PC-3 (cell line): Measurements from ENCODE around the gene WSCD2. TPM values are rescaled to one million over a fixed set of nuclear protein-coding genes. Genes with fewer than 3 reads are reported as not detected.

Experiments used
- ATAC-seq: fragments of 200-7000 bp; cut with Tn5 transposase; 2 replicates; pipeline ENCODE4 v1.9.1; 2020; ENCODE audit warnings: mild to moderate bottlenecking, moderate library complexity
- BruUV-seq: library from RNA; stranded (reverse); fragments of 400-500 nt; replicated peaks from 2 replicates; lab custom pipeline; 2021; lab: Mats Ljungman, UMichigan
- CTCF ChIA-PET: fragments of 300-600 bp; sonication (Branson Sonifier 250); formaldehyde crosslinking; loops from one replicate; lab custom pipeline; 2022; ENCODE audit warnings: antibody characterized with exemption; lab: Charles Lee
- POLR2A ChIA-PET: fragments of 300-600 bp; sonication (Branson Sonifier 250); formaldehyde crosslinking; loops from one replicate; lab custom pipeline; 2022; ENCODE audit warnings: antibody characterized with exemption; ENCODE audit not compliant: unreplicated experiment; lab: Charles Lee
- DNase-seq: peaks from one replicate; pipeline ENCODE4 v3.0.0-alpha.2; 2015
- H2AFZ ChIP-seq: fragments of 300-600 bp; sonication (generic); 2 replicates; pipeline ENCODE4 v1.6.0; 2016; ENCODE audit warnings: antibody characterized with exemption, low read length
- H3F3A ChIP-seq: fragments of 300-600 bp; sonication (generic); one replicate; pipeline ENCODE4 v1.6.0; 2017; ENCODE audit warnings: antibody characterized with exemption, low read length, control low read depth, mild to moderate bottlenecking; ENCODE audit not compliant: unreplicated experiment
- H3K27ac ChIP-seq: fragments of 300-600 bp; sonication (generic); 2 replicates; pipeline ENCODE4 v1.5.1; 2016; ENCODE audit warnings: mild to moderate bottlenecking, low read length
- H3K27me3 ChIP-seq: fragments of 300-600 bp; sonication (generic); 2 replicates; pipeline ENCODE4 v1.6.1; 2016; ENCODE audit warnings: low read length, mixed read lengths
- H3K36me3 ChIP-seq: fragments of 300-600 bp; sonication (generic); 2 replicates; pipeline ENCODE4 v1.6.1; 2016; ENCODE audit warnings: low read depth, mixed run types, low read length, mixed read lengths
- H3K4me1 ChIP-seq: fragments of 300-600 bp; sonication (generic); 2 replicates; pipeline ENCODE4 v1.5.1; 2016; ENCODE audit warnings: low read length; ENCODE audit not compliant: insufficient read depth
- H3K4me2 ChIP-seq: fragments of 300-600 bp; sonication (generic); 2 replicates; pipeline ENCODE4 v1.6.0; 2016; ENCODE audit warnings: low read length
- H3K4me3 ChIP-seq: fragments of 300-600 bp; sonication (generic); 2 replicates; pipeline ENCODE4 v1.5.1; 2016; ENCODE audit warnings: mild to moderate bottlenecking, low read length, mixed read lengths
- H3K79me2 ChIP-seq: fragments of 300-600 bp; sonication (generic); 2 replicates; pipeline ENCODE4 v1.6.1; 2017; ENCODE audit warnings: low read length, mixed read lengths
- H3K9ac ChIP-seq: fragments of 300-600 bp; sonication (generic); 2 replicates; pipeline ENCODE4 v1.6.0; 2016; ENCODE audit warnings: mild to moderate bottlenecking, low read length
- H3K9me2 ChIP-seq: fragments of 300-600 bp; sonication (generic); replicated peaks from 2 replicates; pipeline ENCODE4 v1.6.1; 2016; ENCODE audit warnings: mixed run types, low read length, mixed read lengths
- H3K9me3 ChIP-seq: fragments of 300-600 bp; sonication (generic); 2 replicates; pipeline ENCODE4 v1.6.1; 2016; ENCODE audit warnings: low read length, mixed read lengths
- H4K20me1 ChIP-seq: fragments of 300-600 bp; sonication (generic); 2 replicates; pipeline ENCODE4 v1.6.1; 2016; ENCODE audit warnings: low read length, mixed read lengths
- EZH2 ChIP-seq: fragments of 300-600 bp; sonication (generic); IDR thresholded peaks from one replicate; pipeline ENCODE4 v1.6.1; 2017; ENCODE audit warnings: antibody characterized with exemption, mild to moderate bottlenecking, low read length; ENCODE audit not compliant: unreplicated experiment
- EZH2phosphoT487 ChIP-seq: fragments of 300-600 bp; sonication (generic); IDR thresholded peaks from 2 replicates; pipeline ENCODE4 v1.6.1; 2018; ENCODE audit warnings: mild to moderate bottlenecking, antibody characterized with exemption, low read length, borderline replicate concordance
- intact Hi-C: fragments of 100-400 bp; cut with micrococcal nuclease; formaldehyde crosslinking; loops from 2 replicates; pipeline ENCODE4 v1.9.0; 2023
- total RNA-seq: library from RNA; depleted of rRNA; stranded (reverse); fragments of >200 nt; gene quantifications from 2 replicates; pipeline ENCODE4 v1.2.3, GENCODE V29; 2014
- TF ChIP-seq, protein P1 (sequence below): fragments of 300-600 bp; sonication (generic); conservative IDR thresholded peaks from 2 replicates; pipeline ENCODE4 v1.5.1; 2017; ENCODE audit warnings: antibody characterized with exemption, low read depth, mild to moderate bottlenecking, low read length

Gene WSCD2
- total RNA-seq, 1 experiment from 2014 or later = not detected

- H3K4me3 ChIP-seq = no peak overlapping the region
Observed at GRCh38 chr12:108282160-108282559, 153.1 kb downstream of the WSCD2 start.

GRCh38 chr12:108282676-108283075 lies 153.6 kb downstream of the WSCD2 start:
- intact Hi-C loops = no loop called here
- Histone ChIP-seq H3K9me2 (no peaks in the 10 kb centered on the region), H3K4me2 (no peak overlapping the region), H3F3A (no peaks in the 10 kb centered on the region), H3K79me2 (no peaks in the 10 kb centered on the region), H3K27ac (no peak overlapping the region), H3K36me3 (no peaks in the 10 kb centered on the region), H4K20me1 (no peaks in the 10 kb centered on the region), H3K27me3 (peaks cover 65% of the 10 kb centered on the region), H3K4me3 (no peak overlapping the region), H3K9ac (no peak overlapping the region), H2AFZ (no peak overlapping the region), H3K4me1 (no peaks in the 10 kb centered on the region), H3K9me3 (no peaks in the 10 kb centered on the region)
- DNase-seq (no peak), ATAC-seq (no peak)
- TF ChIP-seq EZH2 = no peak
- TF ChIP-seq, protein P1, sequence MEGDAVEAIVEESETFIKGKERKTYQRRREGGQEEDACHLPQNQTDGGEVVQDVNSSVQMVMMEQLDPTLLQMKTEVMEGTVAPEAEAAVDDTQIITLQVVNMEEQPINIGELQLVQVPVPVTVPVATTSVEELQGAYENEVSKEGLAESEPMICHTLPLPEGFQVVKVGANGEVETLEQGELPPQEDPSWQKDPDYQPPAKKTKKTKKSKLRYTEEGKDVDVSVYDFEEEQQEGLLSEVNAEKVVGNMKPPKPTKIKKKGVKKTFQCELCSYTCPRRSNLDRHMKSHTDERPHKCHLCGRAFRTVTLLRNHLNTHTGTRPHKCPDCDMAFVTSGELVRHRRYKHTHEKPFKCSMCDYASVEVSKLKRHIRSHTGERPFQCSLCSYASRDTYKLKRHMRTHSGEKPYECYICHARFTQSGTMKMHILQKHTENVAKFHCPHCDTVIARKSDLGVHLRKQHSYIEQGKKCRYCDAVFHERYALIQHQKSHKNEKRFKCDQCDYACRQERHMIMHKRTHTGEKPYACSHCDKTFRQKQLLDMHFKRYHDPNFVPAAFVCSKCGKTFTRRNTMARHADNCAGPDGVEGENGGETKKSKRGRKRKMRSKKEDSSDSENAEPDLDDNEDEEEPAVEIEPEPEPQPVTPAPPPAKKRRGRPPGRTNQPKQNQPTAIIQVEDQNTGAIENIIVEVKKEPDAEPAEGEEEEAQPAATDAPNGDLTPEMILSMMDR = no peak
- TF ChIP-seq EZH2phosphoT487 = no peak
- no TSS peak for BruUV-seq
- ChIA-PET CTCF (no interaction called here), POLR2A (no interaction called here)

More at GRCh38 chr12:108282160-108282559, 153.1 kb downstream of the WSCD2 start:
- ChIA-PET CTCF (no interaction called here), POLR2A (no interaction called here)
- Histone ChIP-seq H3K27me3 (peaks cover 65% of the 10 kb centered on the region), H3K9me2 (no peaks in the 10 kb centered on the region), H3K4me2 (no peak overlapping the region), H3K4me1 (no peaks in the 10 kb centered on the region), H3K9me3 (no peaks in the 10 kb centered on the region), H3K36me3 (no peaks in the 10 kb centered on the region), H3K79me2 (no peaks in the 10 kb centered on the region), H3F3A (no peaks in the 10 kb centered on the region), H2AFZ (no peak overlapping the region), H3K9ac (no peak overlapping the region), H3K27ac (no peak overlapping the region), H4K20me1 (no peaks in the 10 kb centered on the region)
- TF ChIP-seq, protein P1 = no peak
- no peak for TF ChIP-seq EZH2
- no peak for TF ChIP-seq EZH2phosphoT487
- no TSS peak for BruUV-seq
- no peak for ATAC-seq
- no peak for DNase-seq
- intact Hi-C loops = no loop called here

DNA sequence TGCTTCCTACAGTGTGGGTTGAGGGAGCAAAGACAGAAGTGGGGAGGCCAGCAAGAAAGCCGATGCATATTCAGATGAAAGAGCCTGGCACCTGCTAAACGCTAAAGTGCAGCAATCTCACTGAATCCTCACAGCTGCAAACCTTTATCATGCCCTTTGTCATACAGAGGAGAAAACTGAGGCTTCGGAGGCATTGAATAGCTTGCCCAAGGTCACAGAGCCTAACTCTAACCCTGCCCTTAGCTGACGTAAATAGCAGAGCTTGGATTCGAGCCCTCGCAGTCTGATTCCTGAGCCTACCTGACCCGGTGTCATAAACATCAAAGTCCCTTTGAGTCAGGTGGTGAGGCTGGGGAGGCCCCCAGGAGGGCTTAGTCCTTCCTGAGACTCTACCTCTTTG lies 155.1 kb downstream of the WSCD2 start:
- Histone ChIP-seq H3K9me2 (no peaks in the 10 kb centered on the region), H3F3A (no peaks in the 10 kb centered on the region), H3K79me2 (no peaks in the 10 kb centered on the region), H3K9ac (no peak overlapping the region), H3K36me3 (no peaks in the 10 kb centered on the region), H3K4me3 (no peak overlapping the region), H3K9me3 (no peaks in the 10 kb centered on the region), H4K20me1 (no peaks in the 10 kb centered on the region), H2AFZ (no peak overlapping the region), H3K4me2 (no peak overlapping the region), H3K4me1 (no peaks in the 10 kb centered on the region), H3K27ac (no peak overlapping the region), H3K27me3 (peaks cover 72% of the 10 kb centered on the region)
- ATAC-seq (no peak), DNase-seq (no peak)
- TF ChIP-seq, protein P1 = no peak
- TF ChIP-seq EZH2phosphoT487 (no peak), EZH2 (no peak)
- BruUV-seq = no TSS peak
- intact Hi-C loops = no loop called here
- ChIA-PET POLR2A (no interaction called here), CTCF (no interaction called here)
